Measurements from ENCODE around the gene ZYG11B.

DNA sequence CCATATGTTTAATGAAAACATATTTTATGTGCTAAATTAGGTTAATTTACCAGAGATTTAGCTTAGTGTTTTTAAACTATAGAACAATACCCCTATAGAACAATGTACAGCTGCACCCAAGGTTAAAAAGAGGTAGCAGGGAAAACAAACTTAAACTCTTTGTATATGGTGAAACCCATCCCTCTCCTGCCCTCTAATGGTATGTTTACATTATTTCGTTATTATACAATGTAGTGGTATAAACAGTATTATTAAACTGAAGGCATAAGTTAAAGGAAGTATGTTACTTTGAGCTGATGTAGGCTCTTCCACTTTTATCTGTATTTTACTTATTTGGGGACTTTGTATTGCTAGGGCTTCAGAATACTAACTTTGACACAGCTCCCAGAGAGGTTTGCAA, 99.6 kb downstream of the ZYG11B start:
- TF ChIP-seq EP300 (IDR thresholded peaks at IDR 0.05; ENCODE audit: low read length) (no peak), NCOA2 (IDR thresholded peaks at IDR 0.05; ENCODE audit: partially characterized antibody in 2 of 2) (peak in 1 of 2 experiments; percentile 9), SP1 (CRISPR knock-in tag; IDR thresholded peaks at IDR 0.05) (no peak), CBFB (CRISPR knock-in tag; IDR thresholded peaks at IDR 0.05) (no peak), ZNF274 (IDR thresholded peaks at IDR 0.05; ENCODE audit: borderline replicate concordance, low read depth, low read length) (no peak), HCFC1 (IDR thresholded peaks at IDR 0.05; ENCODE audit: low read depth, low read length) (no peak), SIN3B (IDR thresholded peaks at IDR 0.05; ENCODE audit: low read depth) (no peak), POLR2AphosphoS2 (IDR thresholded peaks at IDR 0.05; ENCODE audit: low read length) (no peak), MTA3 (IDR thresholded peaks at IDR 0.05; ENCODE audit: borderline replicate concordance) (no peak), POLR2AphosphoS5 (IDR thresholded peaks at IDR 0.05; ENCODE audit: control insufficient read depth, insufficient read depth, low read depth, low read length) (no peak)
- TF ChIP-seq, protein P1, sequence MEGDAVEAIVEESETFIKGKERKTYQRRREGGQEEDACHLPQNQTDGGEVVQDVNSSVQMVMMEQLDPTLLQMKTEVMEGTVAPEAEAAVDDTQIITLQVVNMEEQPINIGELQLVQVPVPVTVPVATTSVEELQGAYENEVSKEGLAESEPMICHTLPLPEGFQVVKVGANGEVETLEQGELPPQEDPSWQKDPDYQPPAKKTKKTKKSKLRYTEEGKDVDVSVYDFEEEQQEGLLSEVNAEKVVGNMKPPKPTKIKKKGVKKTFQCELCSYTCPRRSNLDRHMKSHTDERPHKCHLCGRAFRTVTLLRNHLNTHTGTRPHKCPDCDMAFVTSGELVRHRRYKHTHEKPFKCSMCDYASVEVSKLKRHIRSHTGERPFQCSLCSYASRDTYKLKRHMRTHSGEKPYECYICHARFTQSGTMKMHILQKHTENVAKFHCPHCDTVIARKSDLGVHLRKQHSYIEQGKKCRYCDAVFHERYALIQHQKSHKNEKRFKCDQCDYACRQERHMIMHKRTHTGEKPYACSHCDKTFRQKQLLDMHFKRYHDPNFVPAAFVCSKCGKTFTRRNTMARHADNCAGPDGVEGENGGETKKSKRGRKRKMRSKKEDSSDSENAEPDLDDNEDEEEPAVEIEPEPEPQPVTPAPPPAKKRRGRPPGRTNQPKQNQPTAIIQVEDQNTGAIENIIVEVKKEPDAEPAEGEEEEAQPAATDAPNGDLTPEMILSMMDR (IDR thresholded peaks at IDR 0.05 in 2 of 3, conservative IDR thresholded peaks at IDR 0.05 in 1 of 3; ENCODE audit: insufficient read depth in 2 of 3, low read depth in 1 of 3, low read length in 3 of 3): peak; percentile 21 to 66 (median 48); a peak in 5 of 6 replicates
- TF ChIP-seq, protein P2, sequence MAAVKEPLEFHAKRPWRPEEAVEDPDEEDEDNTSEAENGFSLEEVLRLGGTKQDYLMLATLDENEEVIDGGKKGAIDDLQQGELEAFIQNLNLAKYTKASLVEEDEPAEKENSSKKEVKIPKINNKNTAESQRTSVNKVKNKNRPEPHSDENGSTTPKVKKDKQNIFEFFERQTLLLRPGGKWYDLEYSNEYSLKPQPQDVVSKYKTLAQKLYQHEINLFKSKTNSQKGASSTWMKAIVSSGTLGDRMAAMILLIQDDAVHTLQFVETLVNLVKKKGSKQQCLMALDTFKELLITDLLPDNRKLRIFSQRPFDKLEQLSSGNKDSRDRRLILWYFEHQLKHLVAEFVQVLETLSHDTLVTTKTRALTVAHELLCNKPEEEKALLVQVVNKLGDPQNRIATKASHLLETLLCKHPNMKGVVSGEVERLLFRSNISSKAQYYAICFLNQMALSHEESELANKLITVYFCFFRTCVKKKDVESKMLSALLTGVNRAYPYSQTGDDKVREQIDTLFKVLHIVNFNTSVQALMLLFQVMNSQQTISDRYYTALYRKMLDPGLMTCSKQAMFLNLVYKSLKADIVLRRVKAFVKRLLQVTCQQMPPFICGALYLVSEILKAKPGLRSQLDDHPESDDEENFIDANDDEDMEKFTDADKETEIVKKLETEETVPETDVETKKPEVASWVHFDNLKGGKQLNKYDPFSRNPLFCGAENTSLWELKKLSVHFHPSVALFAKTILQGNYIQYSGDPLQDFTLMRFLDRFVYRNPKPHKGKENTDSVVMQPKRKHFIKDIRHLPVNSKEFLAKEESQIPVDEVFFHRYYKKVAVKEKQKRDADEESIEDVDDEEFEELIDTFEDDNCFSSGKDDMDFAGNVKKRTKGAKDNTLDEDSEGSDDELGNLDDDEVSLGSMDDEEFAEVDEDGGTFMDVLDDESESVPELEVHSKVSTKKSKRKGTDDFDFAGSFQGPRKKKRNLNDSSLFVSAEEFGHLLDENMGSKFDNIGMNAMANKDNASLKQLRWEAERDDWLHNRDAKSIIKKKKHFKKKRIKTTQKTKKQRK (IDR thresholded peaks at IDR 0.05; ENCODE audit: borderline replicate concordance, low read depth, low read length): no peak
- TF ChIP-seq, protein P3, sequence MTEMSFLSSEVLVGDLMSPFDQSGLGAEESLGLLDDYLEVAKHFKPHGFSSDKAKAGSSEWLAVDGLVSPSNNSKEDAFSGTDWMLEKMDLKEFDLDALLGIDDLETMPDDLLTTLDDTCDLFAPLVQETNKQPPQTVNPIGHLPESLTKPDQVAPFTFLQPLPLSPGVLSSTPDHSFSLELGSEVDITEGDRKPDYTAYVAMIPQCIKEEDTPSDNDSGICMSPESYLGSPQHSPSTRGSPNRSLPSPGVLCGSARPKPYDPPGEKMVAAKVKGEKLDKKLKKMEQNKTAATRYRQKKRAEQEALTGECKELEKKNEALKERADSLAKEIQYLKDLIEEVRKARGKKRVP (CRISPR knock-in tag; IDR thresholded peaks at IDR 0.05): no peak

All from K562 (cell line).